ENCODE results near the gene ATG16L2.
"Not testable (repeated sequence)": the region's sequence is repeated elsewhere in the genome, so short reads cannot be mapped to it uniquely, and the experiment has no call there.

ATG16L2 gene

DNA sequence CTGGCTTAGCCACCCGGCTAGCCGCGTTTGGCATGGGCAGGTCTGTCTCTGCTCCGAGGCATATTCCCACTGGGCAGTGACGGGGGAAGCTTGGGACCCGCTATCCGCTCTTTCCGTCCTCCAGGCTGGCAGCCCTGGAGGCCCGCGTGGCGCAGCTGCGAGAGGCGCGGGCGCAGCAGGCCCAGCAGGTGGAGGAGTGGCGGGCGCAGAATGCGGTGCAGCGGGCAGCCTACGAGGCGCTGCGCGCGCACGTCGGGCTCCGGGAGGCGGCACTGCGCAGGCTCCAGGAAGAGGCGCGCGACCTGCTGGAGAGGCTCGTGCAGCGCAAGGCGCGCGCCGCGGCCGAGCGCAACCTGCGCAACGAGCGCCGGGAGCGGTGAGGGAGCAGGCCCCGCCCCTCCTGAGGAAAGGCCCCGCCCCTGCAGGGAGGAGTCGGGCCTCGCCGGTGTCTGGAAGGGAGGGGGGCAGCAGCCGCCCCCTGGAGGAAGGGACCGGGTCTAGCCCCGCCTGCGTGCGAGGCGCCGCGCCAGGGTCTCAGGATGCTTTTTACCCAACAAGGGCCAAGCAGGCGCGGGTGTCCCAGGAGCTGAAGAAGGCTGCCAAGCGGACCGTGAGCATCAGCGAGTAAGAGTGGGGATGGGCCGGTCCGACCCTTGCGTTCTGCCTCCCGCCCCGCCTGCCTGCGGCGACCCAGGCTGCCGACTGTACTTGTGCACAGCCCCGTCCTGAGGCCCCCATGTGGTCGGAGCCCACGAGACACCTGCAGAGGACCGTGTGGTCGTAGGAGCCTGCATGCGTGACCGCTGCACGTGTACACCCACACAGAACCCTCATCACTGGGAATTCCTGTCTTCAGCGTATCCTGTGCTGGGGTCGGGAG lies 7.9 kb downstream of the ATG16L2 start:
- H3K4me3 ChIP-seq (ENCODE audit: low read depth, low read length): peak overlapping the region; percentile 64

DNA sequence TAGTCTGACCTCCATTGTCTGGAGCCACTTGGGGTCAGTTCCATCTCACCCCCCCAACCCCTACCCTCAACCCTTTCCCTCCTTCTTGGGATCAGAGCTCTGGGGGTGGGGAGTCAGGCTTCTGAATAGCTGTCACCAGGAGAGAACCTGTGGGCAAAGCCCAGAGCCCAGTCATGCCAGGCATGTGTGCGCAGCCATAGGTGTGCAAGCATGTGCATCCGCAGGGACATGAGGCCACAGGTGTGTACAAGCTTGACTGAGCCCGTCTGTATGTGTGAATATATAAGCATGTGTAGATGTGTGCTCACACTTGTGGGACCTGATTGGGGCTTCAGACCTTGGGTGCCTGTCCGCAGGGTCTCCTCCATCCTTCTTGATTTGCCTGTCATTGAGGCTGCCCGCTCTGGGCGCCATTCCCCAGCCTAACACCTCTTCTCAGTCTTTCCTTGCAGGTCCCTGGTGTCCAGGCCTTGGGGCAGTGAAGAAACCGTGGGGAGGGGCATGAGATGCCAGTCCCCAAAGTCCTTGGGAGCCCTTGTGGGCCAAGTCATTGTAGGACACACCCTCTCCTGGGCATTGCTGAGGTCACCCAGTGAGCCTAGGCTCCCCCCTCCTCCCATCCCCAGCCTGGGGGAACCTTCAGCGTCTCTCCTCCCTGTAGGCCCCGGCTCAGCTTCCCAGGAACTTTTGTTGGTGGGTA lies 9.0 kb downstream of the ATG16L2 start:
- H3K4me3 ChIP-seq (ENCODE audit: low read depth, low read length): no peak overlapping the region

DNA sequence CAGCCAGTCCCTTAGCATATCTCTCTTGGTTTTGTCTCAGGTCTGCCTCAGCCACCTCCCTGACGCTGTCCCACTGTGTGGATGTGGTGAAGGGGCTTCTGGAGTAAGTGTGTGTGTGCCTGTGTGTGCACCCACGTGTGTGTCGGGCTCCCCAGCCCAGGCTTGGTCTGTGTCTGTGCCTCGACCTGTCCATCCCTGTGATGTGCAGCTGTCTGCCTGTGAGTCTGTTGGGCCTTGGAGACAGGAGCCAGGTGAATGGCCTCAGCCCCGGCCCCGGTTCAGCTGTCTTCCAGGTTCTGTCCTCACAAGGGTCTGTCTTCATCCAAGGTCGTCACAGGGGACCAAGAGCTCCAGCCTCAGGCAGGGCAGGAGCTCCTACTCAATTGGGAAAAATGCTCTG lies 9.8 kb downstream of the ATG16L2 start:
- H3K4me3 ChIP-seq (ENCODE audit: low read depth, low read length): no peak overlapping the region

DNA sequence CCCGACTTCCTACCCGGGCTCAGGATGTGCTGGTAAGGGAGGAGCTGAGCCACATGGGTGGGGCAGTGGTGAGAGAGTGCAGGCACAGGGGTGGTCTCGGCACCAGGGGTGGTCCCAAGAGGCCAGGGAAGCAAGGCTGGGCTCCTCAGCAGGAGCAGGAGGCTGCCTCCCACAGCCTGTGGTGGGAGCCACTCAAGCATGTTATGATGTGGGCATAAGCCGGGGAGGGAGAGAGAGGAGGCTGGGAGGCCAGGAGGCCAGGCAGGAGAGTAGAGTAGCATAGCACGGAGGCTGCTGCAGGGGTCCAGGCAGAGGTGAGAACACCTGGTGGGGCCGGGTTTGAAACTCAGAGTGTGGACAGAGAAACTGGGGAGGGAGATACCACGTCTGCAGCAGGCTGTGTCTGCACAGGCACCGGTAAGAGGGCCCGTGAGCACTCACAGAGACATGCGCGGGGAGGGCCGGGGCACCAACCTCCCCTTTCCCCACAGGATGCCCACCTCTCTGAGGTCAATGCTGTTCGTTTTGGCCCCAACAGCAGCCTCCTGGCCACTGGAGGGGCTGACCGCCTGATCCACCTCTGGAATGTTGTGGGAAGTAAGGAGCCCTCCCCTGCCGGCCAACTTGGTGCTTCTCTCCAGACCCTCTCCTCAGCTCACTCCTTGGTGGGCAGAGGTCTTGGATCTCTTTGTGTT lies 10.7 kb downstream of the ATG16L2 start:
- H3K4me3 ChIP-seq (ENCODE audit: low read depth, low read length): no peak overlapping the region

GRCh38 chr11:72825661-72826060 lies 11.4 kb downstream of the ATG16L2 start:
- H3K4me3 ChIP-seq (ENCODE audit: low read depth, low read length): no peak overlapping the region

- no peak overlapping the region for H3K4me3 ChIP-seq (ENCODE audit: low read depth, low read length)
Measured at GRCh38 chr11:72826191-72826941, 12.2 kb downstream of the ATG16L2 start.

DNA sequence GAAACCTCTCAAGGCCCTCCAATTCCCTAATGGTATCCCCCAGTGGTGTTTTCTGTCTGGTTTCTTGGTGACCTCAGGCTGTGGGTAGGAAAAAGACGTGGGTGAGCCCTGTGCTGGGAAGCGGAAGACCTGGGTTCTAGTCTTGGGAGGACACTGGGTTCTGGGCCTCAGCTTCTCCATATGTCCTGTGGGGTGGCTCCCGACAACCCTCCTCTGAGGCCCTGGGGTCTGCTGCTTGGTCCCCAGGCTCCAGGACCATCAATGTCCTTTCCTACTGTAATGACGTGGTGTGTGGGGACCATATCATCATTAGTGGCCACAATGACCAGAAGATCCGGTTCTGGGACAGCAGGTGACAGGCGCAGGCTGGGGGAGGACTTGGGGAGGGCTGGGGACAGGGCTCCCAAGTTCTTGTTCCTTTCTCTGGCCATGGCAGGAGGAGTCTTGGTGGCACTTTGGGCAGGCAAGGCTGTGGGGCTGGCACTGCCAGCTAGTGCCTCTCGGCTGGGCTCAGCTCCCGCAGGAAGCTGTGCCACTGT lies 12.8 kb downstream of the ATG16L2 start:
- H3K4me3 ChIP-seq (ENCODE audit: low read depth, low read length): no peak overlapping the region

- not testable (repeated sequence) for H3K4me3 ChIP-seq (ENCODE audit: low read depth, low read length)
Measured at GRCh38 chr11:72827656-72828055, 13.4 kb downstream of the ATG16L2 start.

- no peak overlapping the region for H3K4me3 ChIP-seq (ENCODE audit: low read depth, low read length)
Measured at GRCh38 chr11:72828081-72828567, 13.9 kb downstream of the ATG16L2 start.

DNA sequence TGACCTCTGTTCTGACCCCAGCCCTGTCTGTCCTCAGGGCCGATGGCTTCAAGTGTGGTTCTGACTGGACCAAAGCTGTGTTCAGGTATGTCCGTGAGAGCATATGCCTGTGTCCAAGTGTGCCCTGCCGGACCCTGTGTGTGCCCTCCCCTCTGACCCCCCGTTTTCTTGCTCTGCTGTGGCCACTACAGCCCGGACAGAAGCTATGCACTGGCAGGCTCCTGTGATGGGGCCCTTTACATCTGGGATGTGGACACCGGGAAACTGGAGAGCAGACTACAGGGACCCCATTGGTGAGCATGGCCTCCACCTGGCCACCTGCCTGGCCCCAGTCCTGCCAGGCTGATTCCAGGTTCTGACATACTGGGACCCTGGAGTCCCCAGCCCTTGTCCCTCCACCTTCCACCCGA lies 14.5 kb downstream of the ATG16L2 start:
- no peak overlapping the region for H3K4me3 ChIP-seq (ENCODE audit: low read depth, low read length)

- H3K4me3 ChIP-seq (ENCODE audit: low read depth, low read length): no peak overlapping the region
Measured at GRCh38 chr11:72829178-72829577, 15.0 kb downstream of the ATG16L2 start.

DNA sequence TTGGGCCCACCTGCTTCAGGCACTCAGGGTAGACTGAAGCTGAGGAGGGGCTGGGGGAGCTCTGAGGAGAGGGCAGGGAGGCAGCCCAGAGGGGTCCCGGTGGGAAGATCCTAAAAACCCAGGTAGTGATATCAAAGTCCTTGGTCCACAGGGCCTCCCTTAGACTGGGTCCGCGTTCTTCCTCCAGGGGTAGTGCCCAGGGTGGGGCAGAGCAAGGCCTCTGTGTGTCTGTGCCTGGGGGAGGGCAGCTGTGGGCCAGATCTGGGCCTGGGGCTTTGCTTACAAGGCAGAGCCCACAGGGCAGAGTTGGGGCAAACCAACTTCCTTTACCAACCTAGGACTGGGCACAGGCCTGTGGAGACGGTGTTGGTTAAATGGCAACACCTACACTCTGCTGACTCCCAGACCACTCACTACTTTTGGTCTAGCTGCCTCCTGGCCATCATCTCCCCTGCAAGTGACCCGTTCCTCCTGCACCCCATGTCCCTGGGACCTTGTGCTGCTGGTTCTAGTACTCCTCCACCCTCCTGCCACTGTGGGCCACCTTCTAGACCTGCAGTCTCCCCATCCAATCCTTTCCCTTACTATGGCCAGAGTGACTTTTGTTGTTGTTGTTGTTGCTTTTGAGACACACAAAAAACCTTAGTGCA lies 15.8 kb downstream of the ATG16L2 start:
- H3K4me3 ChIP-seq (ENCODE audit: low read depth, low read length): no peak overlapping the region

DNA sequence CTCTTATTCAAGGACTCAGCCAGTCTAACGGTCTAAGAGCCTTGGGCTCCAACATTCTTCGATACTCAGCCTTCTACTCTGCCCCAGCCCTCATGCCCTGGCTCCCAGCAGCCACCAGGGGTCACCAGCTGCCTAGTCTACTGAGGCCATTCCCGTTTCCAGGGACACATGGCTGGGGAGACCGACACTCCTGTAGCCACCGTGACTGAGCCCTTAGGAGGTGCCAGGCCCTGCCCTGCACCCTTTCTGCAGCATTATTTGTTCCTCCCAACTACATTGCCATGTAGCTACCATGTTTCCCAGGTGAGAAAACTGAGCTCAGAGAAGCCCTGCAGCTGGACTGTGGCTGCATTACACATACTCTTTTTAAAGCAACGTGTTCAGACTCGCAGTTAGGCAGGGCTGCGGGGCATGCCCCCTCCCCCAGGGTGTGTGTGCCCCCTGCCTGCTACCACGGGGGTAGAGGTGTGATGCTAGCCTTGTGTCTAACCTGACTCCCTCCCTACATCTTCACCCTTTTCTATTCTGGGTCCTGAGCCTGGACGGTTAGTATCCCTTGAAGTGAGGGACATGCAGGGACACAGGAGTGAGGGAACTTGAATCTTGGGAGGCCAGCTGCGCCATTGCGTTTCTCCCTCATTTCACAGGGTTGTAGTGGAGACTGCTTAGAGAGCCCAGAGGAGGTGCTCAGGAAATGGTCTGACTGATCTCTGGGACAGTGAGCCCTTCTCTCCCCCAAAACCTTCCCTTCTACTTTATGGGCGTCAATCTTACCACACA lies 17.5 kb downstream of the ATG16L2 start:
- H3K4me3 ChIP-seq (ENCODE audit: low read depth, low read length): no peak overlapping the region

DNA sequence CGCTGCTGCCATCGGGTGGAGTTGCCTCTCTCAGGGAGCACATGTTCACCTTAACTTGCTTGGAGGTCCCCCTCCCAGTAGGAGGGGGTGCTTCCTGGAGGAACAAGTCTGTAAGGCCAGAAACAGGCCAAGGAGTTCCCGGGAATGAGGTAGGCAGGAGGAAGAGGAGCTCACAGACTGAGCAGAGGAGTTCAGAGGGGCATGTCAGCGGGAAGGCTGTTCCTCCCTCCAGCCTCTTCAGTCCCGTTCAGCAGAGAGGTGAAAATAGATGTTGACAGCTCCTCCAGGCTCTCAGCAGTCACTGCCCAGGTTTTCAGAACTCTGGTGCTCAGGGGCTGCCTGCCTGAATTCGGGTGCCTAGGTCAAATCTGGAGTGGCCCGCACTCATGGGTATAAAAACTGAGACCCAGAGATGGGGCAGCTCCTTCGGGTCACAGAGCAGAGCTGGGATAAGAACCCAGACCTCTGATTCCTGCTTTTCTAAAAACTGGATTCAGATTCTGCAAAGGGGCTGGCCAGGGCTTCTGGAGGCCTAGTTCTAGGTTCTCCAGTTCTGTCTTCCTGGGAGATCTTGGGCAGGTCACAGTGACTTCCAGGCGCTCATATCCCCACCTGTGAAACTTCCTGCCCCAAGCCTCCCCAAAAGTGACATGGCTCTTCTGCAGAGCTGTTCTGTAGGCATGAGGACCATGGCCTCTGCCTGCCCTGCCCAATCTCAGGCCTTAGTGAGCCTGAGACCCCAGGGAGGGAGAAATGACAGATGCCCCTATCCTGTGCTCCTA lies 18.3 kb downstream of the ATG16L2 start:
- no peak overlapping the region for H3K4me3 ChIP-seq (ENCODE audit: low read depth, low read length)

DNA sequence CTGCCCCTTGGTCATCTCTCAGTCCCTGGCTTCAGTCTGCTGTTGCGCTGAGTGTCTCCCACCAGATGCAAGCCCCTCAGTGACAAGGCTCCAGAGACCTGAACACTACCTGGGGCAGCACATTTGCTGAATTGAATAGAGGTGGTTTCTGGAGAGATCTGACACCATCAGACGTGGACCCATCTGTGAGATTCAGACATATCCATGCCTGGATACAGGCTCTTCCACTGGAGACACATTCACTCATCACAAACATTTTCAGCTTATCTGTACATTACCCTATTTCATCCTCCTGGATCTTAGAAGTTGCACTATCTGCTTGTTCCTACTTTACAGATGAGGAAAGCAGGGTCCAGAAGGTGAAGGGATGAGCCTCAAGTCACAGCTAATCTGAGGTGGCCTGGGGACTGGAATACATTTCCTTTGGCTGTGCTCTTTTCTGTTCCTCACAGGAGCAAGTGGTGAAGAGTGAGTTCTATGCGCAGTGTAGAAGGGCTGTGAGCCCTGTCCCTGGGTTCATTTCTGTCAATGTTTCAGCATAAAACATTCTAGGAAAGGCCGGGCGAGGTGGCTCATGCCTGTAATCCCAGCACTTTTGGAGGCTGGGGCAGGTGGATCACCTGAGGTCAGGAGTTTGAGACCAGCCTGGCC lies 19.0 kb downstream of the ATG16L2 start:
- no peak overlapping the region for H3K4me3 ChIP-seq (ENCODE audit: low read depth, low read length)

- no peak overlapping the region for H3K4me3 ChIP-seq (ENCODE audit: low read depth, low read length)
Measured at GRCh38 chr11:72833811-72834493, 19.7 kb downstream of the ATG16L2 start.

- no peak overlapping the region for H3K4me3 ChIP-seq (ENCODE audit: low read depth, low read length)
Measured at GRCh38 chr11:72834905-72835304, 20.7 kb downstream of the ATG16L2 start.

Measured in iPS-11a (cell line).